HepG2 (cell line): ENCODE measurements around the gene PPP1R16B. TPM values are rescaled to one million over a fixed set of nuclear protein-coding genes. Genes with fewer than 3 reads are reported as not detected.

Experiments
- SIN3A ChIP-seq: IDR thresholded peaks from 2 replicates; pipeline ENCODE4 v1.6.1; 2011; ENCODE audit warnings: low read depth, mild to moderate bottlenecking, control low read depth, low read length, borderline replicate concordance
- ZNF687 ChIP-seq: sonication (generic); formaldehyde crosslinking; IDR thresholded peaks from 2 replicates; pipeline ENCODE4 v1.5.1; 2020; ENCODE audit warnings: mild to moderate bottlenecking, missing genetic modification reagents, moderate library complexity
- ZNF777 ChIP-seq: sonication (generic); formaldehyde crosslinking; IDR thresholded peaks from 2 replicates; pipeline ENCODE4 v1.4.0; 2020; ENCODE audit warnings: missing genetic modification reagents
- polyA plus RNA-seq, 8 experiments: library from polyadenylated mRNA; depleted of rRNA in 3 of 8; stranded (reverse) in 7 of 8; unstranded in 1 of 8; fragments of >200 nt; fragmentation: Illumina TruSeq in 4 of 8; extraction: Trizol in 4 of 8; gene quantifications; 2 replicates each; pipeline versions ENCODE4 v1.2.1 to v1.2.3, GENCODE V29; 2011 to 2016; ENCODE audit warnings: low read depth in 4 of 8, missing spikeins in 1 of 8, mixed read lengths in 1 of 8; ENCODE audit not compliant: insufficient read depth in 1 of 8
- total RNA-seq, 5 experiments: library from RNA; depleted of rRNA; stranded (reverse); fragments of >200 nt; fragmentation: Illumina TruSeq; extraction: Trizol; gene quantifications; 2 replicates each; pipeline ENCODE4 v1.2.3, GENCODE V29; 2016; ENCODE audit warnings: low read depth in 1 of 5
- TF ChIP-seq, protein P1 (sequence below): sonication (generic); formaldehyde crosslinking; IDR thresholded peaks from 2 replicates; pipeline ENCODE4 v1.4.0; 2020; ENCODE audit warnings: missing genetic modification reagents
- TF ChIP-seq, protein P2 (sequence below): sonication (generic); formaldehyde crosslinking; IDR thresholded peaks from 2 replicates; pipeline ENCODE4 v1.5.0; 2020; ENCODE audit warnings: missing genetic modification reagents, mild to moderate bottlenecking, borderline replicate concordance

Gene PPP1R16B
- total and polyA plus RNA-seq, 2 of the 13 experiments (the other 11 are each of a cell fraction or from before 2014, with no cell fraction given): 0.02 to 0.11 TPM

GRCh38 chr20:38805502-38805957, at the start of gene PPP1R16B (continued):
- TF ChIP-seq, protein P1, sequence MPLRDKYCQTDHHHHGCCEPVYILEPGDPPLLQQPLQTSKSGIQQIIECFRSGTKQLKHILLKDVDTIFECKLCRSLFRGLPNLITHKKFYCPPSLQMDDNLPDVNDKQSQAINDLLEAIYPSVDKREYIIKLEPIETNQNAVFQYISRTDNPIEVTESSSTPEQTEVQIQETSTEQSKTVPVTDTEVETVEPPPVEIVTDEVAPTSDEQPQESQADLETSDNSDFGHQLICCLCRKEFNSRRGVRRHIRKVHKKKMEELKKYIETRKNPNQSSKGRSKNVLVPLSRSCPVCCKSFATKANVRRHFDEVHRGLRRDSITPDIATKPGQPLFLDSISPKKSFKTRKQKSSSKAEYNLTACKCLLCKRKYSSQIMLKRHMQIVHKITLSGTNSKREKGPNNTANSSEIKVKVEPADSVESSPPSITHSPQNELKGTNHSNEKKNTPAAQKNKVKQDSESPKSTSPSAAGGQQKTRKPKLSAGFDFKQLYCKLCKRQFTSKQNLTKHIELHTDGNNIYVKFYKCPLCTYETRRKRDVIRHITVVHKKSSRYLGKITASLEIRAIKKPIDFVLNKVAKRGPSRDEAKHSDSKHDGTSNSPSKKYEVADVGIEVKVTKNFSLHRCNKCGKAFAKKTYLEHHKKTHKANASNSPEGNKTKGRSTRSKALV (CRISPR knock-in tag): 0 out of 2 replicates have a peak, but pooled peaks have one; percentile 27
- TF ChIP-seq ZNF777 (CRISPR knock-in tag) (peak; percentile 22; the same call in 1 of the 2 replicates), ZNF687 (CRISPR knock-in tag) (peak; percentile 30; the same call in 1 of the 2 replicates), SIN3A (no peak)
- TF ChIP-seq, protein P2, sequence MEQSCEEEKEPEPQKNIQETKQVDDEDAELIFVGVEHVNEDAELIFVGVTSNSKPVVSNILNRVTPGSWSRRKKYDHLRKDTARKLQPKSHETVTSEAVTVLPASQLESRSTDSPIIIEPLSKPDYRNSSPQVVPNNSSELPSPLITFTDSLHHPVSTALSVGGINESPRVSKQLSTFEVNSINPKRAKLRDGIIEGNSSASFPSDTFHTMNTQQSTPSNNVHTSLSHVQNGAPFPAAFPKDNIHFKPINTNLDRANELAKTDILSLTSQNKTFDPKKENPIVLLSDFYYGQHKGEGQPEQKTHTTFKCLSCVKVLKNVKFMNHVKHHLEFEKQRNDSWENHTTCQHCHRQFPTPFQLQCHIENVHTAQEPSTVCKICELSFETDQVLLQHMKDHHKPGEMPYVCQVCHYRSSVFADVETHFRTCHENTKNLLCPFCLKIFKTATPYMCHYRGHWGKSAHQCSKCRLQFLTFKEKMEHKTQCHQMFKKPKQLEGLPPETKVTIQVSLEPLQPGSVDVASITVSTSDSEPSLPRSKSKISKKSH (CRISPR knock-in tag): 0 out of 2 replicates have a peak, but pooled peaks have one; percentile 20
